Measurements from ENCODE around the gene PTK6. TPM values are rescaled to one million over a fixed set of nuclear protein-coding genes. Genes with fewer than 3 reads are reported as not detected.
A peak's percentile ranks its signal among the peaks of the same experiment; 100 is the strongest.

Gene PTK6
- total and polyA plus RNA-seq, 2 of the 13 experiments (the other 11 are each of a cell fraction or from before 2014, with no cell fraction given): 0.08 TPM; not detected in 1

GRCh38 chr20:63534831-63535651 lies 2.1 kb downstream of the PTK6 start (continued):
- TF ChIP-seq ZBTB1 (CRISPR knock-in tag; IDR thresholded peaks at IDR 0.05; ENCODE audit: borderline replicate concordance): no peak
- TF ChIP-seq ZNF441 (CRISPR knock-in tag; IDR thresholded peaks at IDR 0.05; ENCODE audit: borderline replicate concordance): no peak
- TF ChIP-seq TAF1 (CRISPR knock-in tag; IDR thresholded peaks at IDR 0.05): peak; percentile 33; the same call in 1 of the 2 replicates
- peak; percentile 25; the same call in 1 of the 2 replicates for TF ChIP-seq ZNF782 (CRISPR knock-in tag; IDR thresholded peaks at IDR 0.05; ENCODE audit: borderline replicate concordance)
- TF ChIP-seq IKZF5 (CRISPR knock-in tag; IDR thresholded peaks at IDR 0.05): no peak
- TF ChIP-seq EED (CRISPR knock-in tag; IDR thresholded peaks at IDR 0.05): no peak
- no peak for TF ChIP-seq ZNF567 (CRISPR knock-in tag; IDR thresholded peaks at IDR 0.05; ENCODE audit: borderline replicate concordance)
- peak; percentile 23; the same call in 1 of the 2 replicates for TF ChIP-seq HDAC2 (CRISPR knock-in tag; IDR thresholded peaks at IDR 0.05)
- TF ChIP-seq TFDP1 (CRISPR knock-in tag; IDR thresholded peaks at IDR 0.05; ENCODE audit: borderline replicate concordance): peak; percentile 31; the same call in 1 of the 2 replicates
- TF ChIP-seq TEAD2 (CRISPR knock-in tag; IDR thresholded peaks at IDR 0.05): peak; percentile 71
- TF ChIP-seq ZNF691 (CRISPR knock-in tag; IDR thresholded peaks at IDR 0.05; ENCODE audit: borderline replicate concordance, low read depth): no peak
- no peak for TF ChIP-seq ATF3 (CRISPR knock-in tag; IDR thresholded peaks at IDR 0.05)
- TF ChIP-seq SATB2 (CRISPR knock-in tag; IDR thresholded peaks at IDR 0.05): no peak
- TF ChIP-seq RCOR2 (CRISPR knock-in tag; IDR thresholded peaks at IDR 0.05): no peak
- TF ChIP-seq NFIB (CRISPR knock-in tag; IDR thresholded peaks at IDR 0.05; ENCODE audit: borderline replicate concordance): no peak
- TF ChIP-seq PHF8 (CRISPR knock-in tag; IDR thresholded peaks at IDR 0.05): no peak
- peak; percentile 31; the same call in 1 of the 2 replicates for TF ChIP-seq ZFP91 (CRISPR knock-in tag; IDR thresholded peaks at IDR 0.05; ENCODE audit: borderline replicate concordance)
- TF ChIP-seq MBNL3 (CRISPR knock-in tag; conservative IDR thresholded peaks at IDR 0.05): no peak
- no peak for TF ChIP-seq ZNF576 (CRISPR knock-in tag; IDR thresholded peaks at IDR 0.05)
- 0 out of 2 replicates have a peak, but pooled peaks have one; percentile 49 for TF ChIP-seq SRY (CRISPR knock-in tag; IDR thresholded peaks at IDR 0.05)
- no peak for TF ChIP-seq ZNF354B (CRISPR knock-in tag; IDR thresholded peaks at IDR 0.05)

Data from HepG2 (cell line).